OCI-M2 (cell line): Measurements from ENCODE around the gene LHFPL6.

Experiments used
- DNase-seq: peaks from one replicate; lab custom pipeline; 2025; ENCODE audit not compliant: unreplicated experiment; lab: John Stamatoyannopoulos, UW

The LHFPL6 gene

DNA sequence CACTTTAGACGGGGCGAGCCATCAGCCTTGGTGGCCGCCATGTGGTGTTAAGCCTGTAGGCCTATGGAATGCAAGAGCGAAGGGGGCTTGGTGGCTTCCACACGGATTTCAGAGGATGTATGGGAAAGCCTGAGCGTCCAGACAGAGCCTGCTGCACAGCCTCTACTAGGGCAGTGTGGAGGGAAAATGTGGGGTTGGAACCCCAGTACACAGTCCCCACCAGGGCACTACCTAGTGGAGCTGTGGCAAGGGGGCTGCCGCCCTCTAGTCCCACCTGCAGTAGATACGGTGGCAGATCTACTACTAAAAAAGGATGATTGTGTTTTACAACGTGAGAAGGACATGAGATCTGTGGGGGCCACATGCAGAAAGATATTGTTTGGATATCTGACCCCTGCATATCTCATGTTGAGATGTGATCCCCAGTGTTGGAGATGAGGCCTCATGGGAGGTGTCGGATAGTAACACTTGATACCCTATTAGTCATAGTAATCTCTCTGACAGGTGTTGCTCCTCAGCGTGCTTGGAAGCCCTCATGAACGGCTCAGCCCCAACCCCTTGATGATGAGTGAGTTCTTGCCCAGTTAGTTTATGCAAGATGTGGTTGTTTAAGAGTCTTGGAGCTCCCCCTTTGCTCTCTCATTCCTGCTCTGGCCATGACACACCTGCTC lies 45.6 kb downstream of the LHFPL6 start:
- no peak for DNase-seq

GRCh38 chr13:39556866-39557265 lies 46.1 kb downstream of the LHFPL6 start:
- no peak for DNase-seq

GRCh38 chr13:39554371-39554770 lies 48.6 kb downstream of the LHFPL6 start:
- DNase-seq: no peak

- no peak for DNase-seq
Measured at GRCh38 chr13:39552246-39552645, 50.7 kb downstream of the LHFPL6 start.

DNA sequence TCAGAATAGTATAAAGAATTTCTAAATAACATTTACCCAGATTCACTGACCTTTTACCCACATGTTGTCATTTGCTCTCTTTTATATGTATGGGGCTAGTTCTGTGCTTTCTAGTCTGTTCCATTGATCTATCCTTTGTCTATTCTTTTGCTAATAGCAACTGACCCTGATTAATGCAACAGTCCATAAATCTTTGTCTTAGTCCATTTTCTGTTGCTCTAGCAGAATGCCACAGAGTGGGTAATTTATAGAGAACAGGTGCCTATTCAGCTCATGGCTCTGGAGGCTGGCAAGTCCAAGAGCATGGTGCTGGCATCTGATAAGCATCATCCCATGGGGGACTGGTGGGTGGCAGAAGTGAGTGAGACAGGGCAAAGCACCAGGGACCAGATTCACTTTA lies 52.1 kb downstream of the LHFPL6 start:
- DNase-seq: no peak

DNA sequence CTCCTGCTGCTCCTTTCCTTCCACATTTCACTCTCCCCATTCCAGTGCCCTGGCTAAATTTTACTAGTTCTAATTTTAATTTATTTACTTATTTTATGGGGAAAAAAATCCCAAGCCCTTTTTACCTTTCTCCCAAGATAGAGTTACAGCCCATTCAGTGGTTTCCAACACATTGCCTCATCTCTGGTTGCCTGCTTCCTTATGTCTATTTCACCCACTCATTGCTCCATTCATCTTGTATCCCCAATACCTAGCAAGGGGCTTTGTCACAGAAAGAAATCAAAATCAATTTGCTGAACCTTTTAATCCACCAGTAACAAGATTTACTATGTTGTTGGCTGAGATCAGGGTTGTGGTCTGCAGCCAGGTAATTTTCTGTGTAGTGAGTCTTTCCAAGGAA lies 55.9 kb downstream of the LHFPL6 start:
- DNase-seq: no peak

- DNase-seq: no peak
Measured at GRCh38 chr13:39542361-39542760, 60.6 kb downstream of the LHFPL6 start.

- DNase-seq: no peak
Measured at GRCh38 chr13:39540929-39541605, 61.9 kb downstream of the LHFPL6 start.

DNA sequence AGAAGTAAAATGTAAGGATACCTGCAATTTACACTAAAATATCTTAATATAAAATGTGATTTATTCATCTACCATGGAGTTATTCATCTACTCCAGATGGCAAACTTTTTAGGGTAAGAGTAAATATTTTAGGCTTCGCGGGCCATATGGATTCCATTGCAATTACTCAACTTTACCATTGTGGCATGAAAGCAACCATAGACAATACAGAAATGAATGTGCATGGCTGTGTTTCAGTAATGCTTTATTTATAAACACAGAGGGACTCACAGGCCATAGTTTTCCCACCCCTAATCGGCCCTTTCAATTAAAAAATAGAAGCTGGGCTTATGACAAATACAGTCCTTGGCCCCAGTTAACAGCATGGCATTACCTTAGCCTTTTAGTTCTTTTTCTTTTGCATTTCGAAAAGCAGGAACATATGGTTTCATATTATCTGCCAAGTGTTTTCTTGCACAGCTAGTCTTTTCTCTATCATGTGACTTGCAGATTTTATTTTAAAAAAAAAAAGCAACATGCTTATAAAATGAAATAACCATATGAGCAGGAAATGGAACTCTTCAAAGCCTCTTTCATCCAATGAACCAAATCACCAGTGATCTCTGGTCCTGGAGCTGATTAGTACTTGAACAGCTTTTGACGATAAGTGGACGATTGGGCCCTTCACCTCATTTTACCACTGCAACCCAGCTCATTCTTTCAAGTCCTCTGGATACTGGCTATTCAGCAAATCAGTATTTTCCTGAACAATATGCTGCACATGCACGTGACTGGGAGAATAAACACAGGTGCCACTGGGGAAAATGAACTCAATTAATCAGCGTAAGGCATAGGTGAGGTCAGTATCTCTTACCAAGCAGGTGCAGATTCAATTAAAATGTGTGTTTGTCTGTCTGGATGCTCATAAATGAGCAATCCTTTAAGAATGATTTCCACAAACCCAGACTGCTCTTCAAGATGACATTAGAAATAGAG lies 63.9 kb downstream of the LHFPL6 start:
- no peak for DNase-seq

GRCh38 chr13:39536906-39537305 lies 66.1 kb downstream of the LHFPL6 start:
- no peak for DNase-seq

GRCh38 chr13:39536274-39536673 lies 66.7 kb downstream of the LHFPL6 start:
- DNase-seq: no peak

- DNase-seq: no peak
Measured at GRCh38 chr13:39533651-39534150, 69.3 kb downstream of the LHFPL6 start.

- DNase-seq: no peak
Measured at GRCh38 chr13:39531646-39532045, 71.3 kb downstream of the LHFPL6 start.

DNA sequence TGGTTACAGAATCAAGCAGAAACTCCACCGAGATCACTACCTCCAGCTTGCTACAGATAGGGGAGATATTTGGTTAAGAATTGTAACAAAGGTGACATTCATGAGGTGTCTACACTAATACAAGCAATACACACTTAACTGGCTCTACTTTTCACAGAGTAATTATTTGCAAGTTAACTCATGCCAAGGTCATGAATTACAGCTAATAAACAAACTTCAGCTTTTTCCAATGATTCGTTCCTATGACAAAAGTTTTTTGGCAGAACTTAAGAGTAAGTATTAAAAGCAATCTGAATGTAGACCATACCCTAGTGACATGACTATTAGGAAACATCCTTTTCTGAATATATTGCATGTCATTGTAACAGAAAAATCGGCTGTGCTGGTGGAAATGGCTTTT lies 72.1 kb downstream of the LHFPL6 start:
- no peak for DNase-seq

DNA sequence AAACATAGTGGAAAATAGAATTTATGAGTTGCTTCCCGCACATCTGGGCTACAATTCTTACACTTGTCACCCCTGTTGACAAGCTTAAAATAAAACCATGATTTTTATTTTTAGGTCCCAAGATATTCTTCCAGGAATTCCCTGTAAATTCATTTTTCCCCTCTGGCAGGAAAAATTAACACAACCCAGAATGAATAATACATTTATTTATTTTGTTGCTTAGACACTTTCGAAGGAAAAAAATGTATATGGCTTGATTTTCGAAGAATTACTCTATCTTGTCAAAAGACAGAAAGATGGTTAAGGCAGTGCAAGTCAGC lies 74.4 kb downstream of the LHFPL6 start:
- DNase-seq: no peak

GRCh38 chr13:39527961-39528660 lies 74.9 kb downstream of the LHFPL6 start:
- no peak for DNase-seq

GRCh38 chr13:39527301-39527700 lies 75.7 kb downstream of the LHFPL6 start:
- no peak for DNase-seq

DNA sequence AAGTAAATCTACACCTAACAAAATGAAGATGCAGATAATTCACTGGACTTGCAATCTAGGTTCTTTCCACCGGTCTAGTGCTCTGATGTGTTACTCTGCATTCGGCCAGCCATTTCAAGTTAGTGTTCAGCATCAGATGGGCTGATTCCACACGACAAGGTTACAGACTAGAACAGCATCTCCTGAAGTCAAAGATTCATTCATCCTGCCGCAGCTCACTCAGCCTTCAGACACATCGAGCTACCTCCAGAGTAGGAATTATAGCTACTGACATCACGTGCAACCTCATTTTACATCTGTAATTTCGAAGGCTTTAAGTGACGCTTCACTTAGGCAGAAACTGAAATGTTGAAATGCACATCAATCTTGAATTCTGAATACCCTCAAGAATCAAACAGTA lies 76.5 kb downstream of the LHFPL6 start:
- no peak for DNase-seq

DNA sequence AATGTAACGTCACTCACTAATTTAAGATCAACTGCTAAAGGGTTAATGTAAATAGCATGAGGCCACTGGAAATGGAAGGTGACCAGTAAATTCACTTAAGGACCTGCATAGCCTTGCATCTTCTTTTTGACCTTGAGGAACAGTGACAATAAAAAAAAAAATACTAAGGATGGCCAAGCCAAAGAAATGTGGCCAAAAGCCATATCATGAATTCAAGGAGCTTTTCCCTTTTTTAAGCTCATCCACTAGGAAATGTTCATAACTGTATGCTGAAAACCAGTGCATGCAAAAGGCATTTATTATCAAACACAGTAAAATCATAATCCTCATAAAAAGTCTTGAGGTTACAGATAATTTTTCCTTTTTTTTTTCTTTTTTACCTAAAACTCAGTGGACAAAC lies 77.5 kb downstream of the LHFPL6 start:
- DNase-seq: no peak

GRCh38 chr13:39524795-39525194 lies 78.2 kb downstream of the LHFPL6 start:
- DNase-seq: no peak

DNA sequence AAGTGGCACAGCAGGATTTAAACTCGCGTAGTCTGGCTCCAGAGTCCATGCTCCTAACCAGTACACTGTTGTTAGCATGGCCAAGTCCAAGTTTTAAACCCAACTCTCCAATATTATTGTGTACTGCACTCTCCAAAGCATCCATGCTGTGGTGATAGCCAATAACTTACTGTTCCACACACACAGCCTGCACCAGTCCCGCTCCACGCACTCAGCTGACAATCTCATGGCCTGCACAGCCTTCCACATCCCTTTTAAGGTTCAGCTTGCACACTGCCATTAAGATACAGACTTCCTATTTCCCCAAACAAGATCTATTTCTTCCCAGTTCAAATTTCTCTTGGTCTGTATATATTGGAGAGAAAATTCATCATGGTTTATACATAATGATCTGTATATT lies 80.7 kb downstream of the LHFPL6 start:
- no peak for DNase-seq
